ENCODE data around the gene PCSK5.

GRCh38 chr9:76292246-76292645 is 401.8 kb downstream of the PCSK5 start:
- TF ChIP-seq CTCF (IDR thresholded peaks at IDR 0.05; ENCODE audit: borderline replicate concordance, extremely low read depth, low read length, poor library complexity, severe bottlenecking) = no peak
- TF ChIP-seq EZH2 (IDR thresholded peaks at IDR 0.05; ENCODE audit: borderline replicate concordance, low read depth, low read length, severe bottlenecking) = no peak

All from DND-41 (cell line).